GM12874 (cell line): ENCODE results near the gene WDR37.
A peak's percentile ranks its signal among the peaks of the same experiment; 100 is the strongest.

Source experiments
- CTCF ChIP-seq: IDR thresholded peaks from 2 replicates; pipeline ENCODE4 v1.5.1; 2011; ENCODE audit warnings: low read depth, mild to moderate bottlenecking, control low read depth, low read length, moderate library complexity; ENCODE audit not compliant: insufficient read depth

WDR37 gene

DNA sequence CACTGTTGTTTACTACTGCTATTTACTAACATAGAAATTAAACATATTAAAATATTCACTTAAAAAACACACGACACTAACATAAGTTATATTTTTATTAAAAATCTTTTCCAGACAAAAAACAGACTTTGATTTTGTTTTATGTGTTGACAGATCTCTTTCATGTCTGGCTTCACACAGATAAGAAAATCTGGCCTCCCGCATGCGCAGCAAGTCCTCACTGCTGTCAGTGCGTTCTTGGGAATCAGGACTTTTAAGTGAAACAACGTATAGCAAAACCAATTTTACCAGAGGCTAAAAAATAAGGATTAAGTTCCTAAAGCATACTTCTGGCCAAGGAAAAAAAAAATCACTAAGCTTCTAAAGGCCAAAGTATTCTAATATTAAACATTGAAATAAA is 6.0 kb upstream of the WDR37 start:
- no peak for TF ChIP-seq CTCF

GRCh38 chr10:1050554-1050953 is 5.6 kb upstream of the WDR37 start:
- TF ChIP-seq CTCF = peak; percentile 28; the same call in 1 of the 2 replicates

GRCh38 chr10:1054684-1055083 is 1.5 kb upstream of the WDR37 start:
- TF ChIP-seq CTCF = no peak

- no peak for TF ChIP-seq CTCF
Measured at GRCh38 chr10:1057106-1057657, 997 bp downstream of the WDR37 start.

- no peak for TF ChIP-seq CTCF
Measured at GRCh38 chr10:1058017-1058416, 1.8 kb downstream of the WDR37 start.

DNA sequence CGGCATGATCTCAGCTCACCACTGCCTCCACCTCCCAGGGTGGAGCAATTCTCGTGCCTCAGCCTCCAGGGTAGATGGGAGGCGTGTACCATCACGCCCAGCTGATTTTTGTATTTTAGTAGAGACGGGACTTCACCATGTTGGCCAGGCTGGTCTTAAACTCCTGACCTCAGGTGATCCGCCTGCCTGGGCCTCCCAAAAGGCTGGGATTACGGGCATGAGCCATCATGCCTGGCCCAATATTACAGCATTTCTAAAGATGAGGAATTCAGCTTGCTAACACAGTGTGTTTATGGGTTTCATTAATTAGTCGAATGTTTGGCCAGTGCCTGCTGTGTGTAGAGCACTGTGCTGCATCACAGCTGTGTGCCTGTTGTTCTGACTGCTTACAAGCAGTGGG is 3.7 kb downstream of the WDR37 start:
- TF ChIP-seq CTCF = no peak

DNA sequence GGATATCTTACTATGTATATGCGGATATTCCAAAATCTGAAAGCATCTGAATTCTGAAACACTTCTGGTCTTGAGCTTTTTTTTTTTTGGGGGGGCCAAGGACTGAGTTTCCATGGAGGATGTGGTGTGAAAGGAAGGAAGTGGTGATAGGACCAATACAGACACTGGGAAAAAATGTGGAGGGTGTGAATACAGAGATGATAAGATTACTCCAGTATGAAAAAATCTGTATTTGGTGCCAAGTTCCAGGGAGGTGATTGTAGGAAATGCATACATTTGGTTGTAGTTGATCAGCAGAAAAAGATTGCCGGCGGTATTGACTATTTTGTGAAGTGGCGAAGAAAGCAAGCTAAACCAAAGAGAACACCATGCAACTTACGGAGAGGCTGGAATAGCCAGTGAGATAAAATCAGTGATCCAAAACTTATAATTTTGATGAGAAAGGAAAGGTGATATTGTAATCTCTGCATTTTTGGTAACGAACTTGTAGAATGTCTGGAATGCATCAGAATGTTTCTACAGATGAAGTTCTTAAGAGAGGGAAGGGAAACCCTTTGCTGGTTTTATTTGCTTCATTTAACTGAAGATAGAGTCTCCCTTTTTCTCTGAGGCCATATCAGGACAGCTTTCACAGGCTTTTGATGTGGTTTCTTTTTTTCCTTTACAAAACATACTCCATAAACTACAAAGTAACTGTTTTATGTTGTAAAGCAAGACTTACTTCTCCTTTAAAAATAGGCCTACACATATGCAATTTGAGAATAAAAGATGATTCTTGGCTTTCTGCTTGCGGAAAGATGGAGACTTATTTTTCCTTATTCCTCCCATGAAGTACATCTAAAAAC is 6.0 kb downstream of the WDR37 start:
- TF ChIP-seq CTCF = no peak
